Smooth muscle cell (in vitro differentiated cells): ENCODE data around the gene KMT2E. TPM values are rescaled to one million over a fixed set of nuclear protein-coding genes. Genes with fewer than 3 reads are reported as not detected.
A peak's percentile ranks its signal among the peaks of the same experiment; 100 is the strongest.

Source experiments
- DNase-seq: peaks from one replicate; lab custom pipeline; 2025; ENCODE audit not compliant: unreplicated experiment; lab: John Stamatoyannopoulos, UW
- H2AFZ ChIP-seq: fragments of 200-600 bp; sonication (generic); 2 replicates; pipeline ENCODE4 v1.6.0; 2016; ENCODE audit warnings: antibody characterized with exemption, low read depth, mild to moderate bottlenecking
- H3F3A ChIP-seq: fragments of 200-600 bp; sonication (generic); 2 replicates; pipeline ENCODE4 v1.6.0; 2017; ENCODE audit warnings: antibody characterized with exemption, low read depth
- H3K27ac ChIP-seq: fragments of 200-600 bp; sonication (generic); 2 replicates; pipeline ENCODE4 v1.5.1; 2016; ENCODE audit warnings: low read depth, mild to moderate bottlenecking
- H3K27me3 ChIP-seq: fragments of 200-600 bp; sonication (generic); 2 replicates; pipeline ENCODE4 v1.6.1; 2016; ENCODE audit warnings: low read depth, mild to moderate bottlenecking
- H3K36me3 ChIP-seq: fragments of 200-600 bp; sonication (generic); 2 replicates; pipeline ENCODE4 v1.5.1; 2016; ENCODE audit warnings: low read depth
- H3K4me1 ChIP-seq: fragments of 200-600 bp; sonication (generic); 2 replicates; pipeline ENCODE4 v1.5.1; 2016; ENCODE audit warnings: low read depth
- H3K4me2 ChIP-seq: fragments of 200-600 bp; sonication (generic); 2 replicates; pipeline ENCODE4 v1.6.0; 2016; ENCODE audit warnings: mild to moderate bottlenecking
- H3K4me3 ChIP-seq: fragments of 200-600 bp; sonication (generic); 2 replicates; pipeline ENCODE4 v1.5.1; 2016; ENCODE audit warnings: mild to moderate bottlenecking
- H3K79me2 ChIP-seq: fragments of 200-600 bp; sonication (generic); 2 replicates; pipeline ENCODE4 v1.6.0; 2016; ENCODE audit warnings: low read depth, mild to moderate bottlenecking
- H3K9ac ChIP-seq: fragments of 200-600 bp; sonication (generic); 2 replicates; pipeline ENCODE4 v1.6.0; 2016; ENCODE audit warnings: low read depth
- H3K9me3 ChIP-seq: fragments of 200-600 bp; sonication (generic); replicated peaks from 2 replicates; pipeline ENCODE4 v1.5.1; 2016; ENCODE audit warnings: low read depth
- H4K20me1 ChIP-seq: fragments of 200-600 bp; sonication (generic); 2 replicates; pipeline ENCODE4 v1.6.0; 2016; ENCODE audit warnings: low read depth
- WGBS: methylation state at CpG from one replicate; pipeline ENCODE4 v1.1.7; 2016; ENCODE audit warnings: low lambda C conversion rate; 5-methylcytosine and 5-hydroxymethylcytosine counted together
- polyA plus RNA-seq: library from polyadenylated mRNA; unstranded; fragments of >200 nt; fragmentation: Nextera tagmentation; extraction: Ambion mirVana; gene quantifications from 2 replicates; pipeline ENCODE4 v1.2.1, GENCODE V29; 2016
- total RNA-seq: library from RNA; depleted of rRNA; stranded (reverse); fragments of >200 nt; gene quantifications from 2 replicates; pipeline ENCODE4 v1.2.3, GENCODE V29; 2014
- TF ChIP-seq, protein P1 (sequence below): fragments of 200-600 bp; sonication (generic); IDR thresholded peaks from 2 replicates; pipeline ENCODE4 v1.5.1; 2017; ENCODE audit warnings: borderline replicate concordance, mild to moderate bottlenecking, antibody characterized with exemption; ENCODE audit not compliant: insufficient read depth, poor library complexity, severe bottlenecking

The KMT2E gene
- total and polyA plus RNA-seq, 2 experiments from 2014 or later: 64.4 to 88.1 TPM

DNA sequence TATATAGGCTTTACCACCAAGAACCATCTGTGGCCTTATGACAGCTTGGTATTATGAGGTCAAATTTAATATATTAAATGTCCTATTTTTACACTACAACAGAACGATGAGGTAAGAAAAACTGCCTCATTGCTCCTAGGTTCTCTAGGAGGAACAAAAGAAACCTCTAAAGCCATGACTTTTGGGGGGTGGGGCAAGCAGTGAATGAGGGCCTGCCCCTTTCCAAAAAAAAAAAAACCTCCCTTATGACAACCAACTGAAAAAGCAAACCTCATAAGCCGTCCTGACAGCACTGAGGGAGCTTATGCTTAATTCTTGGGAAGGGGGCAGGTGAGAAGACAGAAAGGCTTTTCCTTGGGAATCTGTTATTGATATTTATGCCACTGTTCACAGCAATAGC lies 116.6 kb downstream of the KMT2E start:
- H2AFZ ChIP-seq: no peak overlapping the region
- H3F3A ChIP-seq: no peaks in the 10 kb centered on the region
- H3K4me3 ChIP-seq: no peak overlapping the region
- TF ChIP-seq, protein P1, sequence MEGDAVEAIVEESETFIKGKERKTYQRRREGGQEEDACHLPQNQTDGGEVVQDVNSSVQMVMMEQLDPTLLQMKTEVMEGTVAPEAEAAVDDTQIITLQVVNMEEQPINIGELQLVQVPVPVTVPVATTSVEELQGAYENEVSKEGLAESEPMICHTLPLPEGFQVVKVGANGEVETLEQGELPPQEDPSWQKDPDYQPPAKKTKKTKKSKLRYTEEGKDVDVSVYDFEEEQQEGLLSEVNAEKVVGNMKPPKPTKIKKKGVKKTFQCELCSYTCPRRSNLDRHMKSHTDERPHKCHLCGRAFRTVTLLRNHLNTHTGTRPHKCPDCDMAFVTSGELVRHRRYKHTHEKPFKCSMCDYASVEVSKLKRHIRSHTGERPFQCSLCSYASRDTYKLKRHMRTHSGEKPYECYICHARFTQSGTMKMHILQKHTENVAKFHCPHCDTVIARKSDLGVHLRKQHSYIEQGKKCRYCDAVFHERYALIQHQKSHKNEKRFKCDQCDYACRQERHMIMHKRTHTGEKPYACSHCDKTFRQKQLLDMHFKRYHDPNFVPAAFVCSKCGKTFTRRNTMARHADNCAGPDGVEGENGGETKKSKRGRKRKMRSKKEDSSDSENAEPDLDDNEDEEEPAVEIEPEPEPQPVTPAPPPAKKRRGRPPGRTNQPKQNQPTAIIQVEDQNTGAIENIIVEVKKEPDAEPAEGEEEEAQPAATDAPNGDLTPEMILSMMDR: no peak
- H3K36me3 ChIP-seq: peaks cover 4% of the 10 kb centered on the region
- peaks cover 3% of the 10 kb centered on the region for H3K79me2 ChIP-seq
- 89% methylated on average over 2 of the region's 2 CpGs for WGBS
- H3K27me3 ChIP-seq: no peaks in the 10 kb centered on the region
- H3K27ac ChIP-seq: peak overlapping the region; percentile 56
- peaks cover 13% of the 10 kb centered on the region for H3K4me1 ChIP-seq
- no peak overlapping the region for H3K9ac ChIP-seq
- no peaks in the 10 kb centered on the region for H3K9me3 ChIP-seq
- H3K4me2 ChIP-seq: no peak overlapping the region
- peaks cover 63% of the 10 kb centered on the region for H4K20me1 ChIP-seq
- DNase-seq: no peak

DNA sequence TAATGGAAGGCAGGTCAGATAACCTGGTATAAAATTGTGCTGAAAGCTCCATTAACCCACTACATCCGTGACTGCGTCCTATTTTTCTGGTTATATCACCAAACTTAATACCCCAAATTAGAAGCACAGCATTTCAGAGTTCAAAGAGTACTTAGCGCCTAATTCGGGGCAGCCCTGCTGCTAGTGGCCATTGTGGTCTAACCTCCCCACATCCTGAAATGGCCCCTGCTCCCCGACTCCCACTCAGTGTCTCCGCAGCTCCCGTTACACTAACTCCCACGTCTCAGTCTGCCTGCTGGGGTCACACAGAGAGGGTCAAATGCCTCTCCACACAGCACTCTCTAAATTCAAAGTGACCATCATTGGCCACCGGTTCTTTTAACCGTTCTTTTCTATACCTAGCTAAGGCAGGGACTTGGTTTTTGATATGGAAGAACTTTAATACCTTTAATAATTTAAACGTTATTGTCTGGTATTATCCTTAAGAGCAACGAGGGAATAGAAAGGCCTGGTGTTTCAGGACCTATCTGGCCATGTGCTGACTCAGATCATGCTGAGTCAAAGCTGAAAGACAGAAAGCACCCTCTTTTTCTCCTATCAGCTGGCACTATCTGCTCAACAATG lies 117.1 kb downstream of the KMT2E start:
- H3K4me3 ChIP-seq: no peak overlapping the region
- H3K4me1 ChIP-seq: peaks cover 13% of the 10 kb centered on the region
- H3K9ac ChIP-seq: no peak overlapping the region
- peak overlapping the region; percentile 56 for H3K27ac ChIP-seq
- H2AFZ ChIP-seq: no peak overlapping the region
- H3K27me3 ChIP-seq: no peaks in the 10 kb centered on the region
- DNase-seq: no peak
- peaks cover 69% of the 10 kb centered on the region for H4K20me1 ChIP-seq
- H3K9me3 ChIP-seq: no peaks in the 10 kb centered on the region
- TF ChIP-seq, protein P1: no peak
- 71% methylated on average over 12 of the region's 12 CpGs for WGBS
- no peaks in the 10 kb centered on the region for H3K36me3 ChIP-seq
- H3K4me2 ChIP-seq: peak overlapping the region; percentile 16
- H3K79me2 ChIP-seq: peaks cover 3% of the 10 kb centered on the region
- H3F3A ChIP-seq: no peaks in the 10 kb centered on the region

DNA sequence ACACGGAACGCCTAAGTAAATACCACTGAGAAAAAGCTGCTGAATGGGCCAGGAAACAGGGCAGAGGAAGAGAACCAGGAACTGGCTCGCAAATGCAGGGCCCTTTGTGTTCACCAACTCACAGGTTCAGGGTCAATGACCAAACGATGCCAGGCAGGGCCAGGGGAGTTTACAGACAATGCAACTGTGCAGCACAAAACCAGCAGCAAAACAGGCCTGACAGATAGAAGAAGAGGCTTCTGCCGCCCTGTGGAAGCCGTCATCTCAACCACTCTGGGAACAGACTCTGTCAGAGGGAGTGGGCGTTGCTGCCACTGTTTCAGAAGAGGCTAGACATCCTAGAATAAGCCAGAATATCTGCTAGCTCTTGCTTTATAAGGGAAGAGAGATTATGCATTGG lies 117.9 kb downstream of the KMT2E start:
- H4K20me1 ChIP-seq: peaks cover 76% of the 10 kb centered on the region
- no peak overlapping the region for H3K4me3 ChIP-seq
- H2AFZ ChIP-seq: no peak overlapping the region
- WGBS: 70% methylated on average over 7 of the region's 7 CpGs
- H3K9ac ChIP-seq: no peak overlapping the region
- no peak for DNase-seq
- peaks cover 13% of the 10 kb centered on the region for H3K4me1 ChIP-seq
- H3F3A ChIP-seq: no peaks in the 10 kb centered on the region
- H3K79me2 ChIP-seq: peaks cover 3% of the 10 kb centered on the region
- peak overlapping the region; percentile 56 for H3K27ac ChIP-seq
- peak overlapping the region; percentile 16 for H3K4me2 ChIP-seq
- H3K27me3 ChIP-seq: no peaks in the 10 kb centered on the region
- TF ChIP-seq, protein P1: no peak
- H3K36me3 ChIP-seq: no peaks in the 10 kb centered on the region
- H3K9me3 ChIP-seq: no peaks in the 10 kb centered on the region

DNA sequence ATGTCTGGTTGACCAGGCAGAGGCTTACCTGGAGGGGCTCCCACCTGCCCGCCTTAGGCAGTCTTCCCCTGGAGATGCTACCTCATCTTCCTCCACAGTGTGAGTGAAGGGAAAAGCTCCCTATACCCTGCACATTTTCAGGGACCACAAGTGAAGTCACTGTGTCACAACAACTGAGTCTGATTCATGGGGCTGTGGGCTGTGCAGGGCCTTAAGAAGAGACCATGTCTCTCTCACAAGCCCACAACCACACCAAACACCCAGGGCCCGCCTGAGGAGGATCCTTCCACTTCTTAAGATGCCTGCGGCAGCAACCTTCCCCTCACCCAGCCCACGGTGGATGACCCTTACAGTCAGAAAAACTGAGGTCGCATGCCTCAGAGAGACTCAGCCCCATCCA lies 118.3 kb downstream of the KMT2E start:
- Histone ChIP-seq H3K4me2 (no peak overlapping the region), H3K9ac (no peak overlapping the region), H3K4me1 (peaks cover 13% of the 10 kb centered on the region), H3K9me3 (no peaks in the 10 kb centered on the region), H2AFZ (no peak overlapping the region), H3F3A (no peaks in the 10 kb centered on the region), H3K27me3 (no peaks in the 10 kb centered on the region), H4K20me1 (peaks cover 79% of the 10 kb centered on the region), H3K4me3 (no peak overlapping the region), H3K79me2 (peaks cover 3% of the 10 kb centered on the region), H3K27ac (peak overlapping the region; percentile 56), H3K36me3 (no peaks in the 10 kb centered on the region)
- WGBS: 57% methylated on average over 5 of the region's 5 CpGs
- no peak for DNase-seq
- TF ChIP-seq, protein P1: no peak
